Neural progenitor cell (in vitro differentiated cells): ENCODE data around the gene DDX18.

Experiments
- CTCF ChIP-seq: fragments of 200-600 bp; sonication (generic); IDR thresholded peaks from 2 replicates; pipeline ENCODE4 v1.5.1; 2017; ENCODE audit warnings: antibody characterized with exemption, mild to moderate bottlenecking
- EZH2 ChIP-seq: fragments of 200-600 bp; sonication (generic); IDR thresholded peaks from 2 replicates; pipeline ENCODE4 v1.6.1; 2017; ENCODE audit warnings: antibody characterized with exemption, mild to moderate bottlenecking, moderate library complexity
- EZH2phosphoT487 ChIP-seq: fragments of 200-600 bp; sonication (generic); IDR thresholded peaks from 2 replicates; pipeline ENCODE4 v1.6.1; 2017; ENCODE audit warnings: antibody characterized with exemption

- TF ChIP-seq CTCF, result no peak
- TF ChIP-seq EZH2, result no peak
- no peak for TF ChIP-seq EZH2phosphoT487
Measured at GRCh38 chr2:117794668-117795067, 19.8 kb upstream of the DDX18 start.
